ENCODE data around the gene RAD51B.
"Not testable (repeated sequence)": the region's sequence is repeated elsewhere in the genome, so short reads cannot be mapped to it uniquely, and the experiment has no call there.

RAD51B gene

DNA sequence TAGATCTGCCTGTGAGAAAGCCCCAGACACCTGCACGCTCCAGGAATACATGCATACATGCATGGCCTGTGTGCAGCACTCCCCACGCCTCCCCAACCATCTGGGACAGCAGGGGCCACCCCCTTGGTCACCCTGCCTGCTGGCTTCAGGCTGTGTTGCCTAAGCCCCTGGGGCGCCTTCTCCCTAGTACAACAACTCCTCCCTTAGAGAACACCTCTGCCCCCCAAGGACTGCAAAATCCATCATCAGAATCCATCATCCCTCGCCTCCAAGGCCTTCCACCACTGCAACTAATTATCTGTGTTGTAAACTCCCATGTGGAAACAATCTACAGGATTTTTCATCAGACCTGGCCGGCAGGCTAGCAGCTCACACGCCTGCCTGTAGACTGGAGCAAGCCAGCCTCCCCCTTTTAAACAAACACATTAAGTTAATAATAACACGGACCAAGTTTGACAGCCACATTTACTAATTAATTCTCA lies 936.5 kb downstream of the RAD51B start:
- Histone ChIP-seq H3K27me3 (replicated peaks; ENCODE audit: control insufficient read depth, insufficient read depth, low read length) (no peaks in the 10 kb centered on the region), H3K4me1 (ENCODE audit: control insufficient read depth, insufficient read depth, low read length) (peaks cover 24% of the 10 kb centered on the region), H3K36me3 (ENCODE audit: control insufficient read depth, insufficient read depth, low read length, severe bottlenecking) (no peaks in the 10 kb centered on the region), H3K9me3 (ENCODE audit: control insufficient read depth, low read length) (no peaks in the 10 kb centered on the region), H3K9ac (ENCODE audit: low read length) (no peak overlapping the region), H3K4me3 (ENCODE audit: low read length) (no peak overlapping the region)
- peak; percentile 59 for DNase-seq (ENCODE audit: low read depth)

DNA sequence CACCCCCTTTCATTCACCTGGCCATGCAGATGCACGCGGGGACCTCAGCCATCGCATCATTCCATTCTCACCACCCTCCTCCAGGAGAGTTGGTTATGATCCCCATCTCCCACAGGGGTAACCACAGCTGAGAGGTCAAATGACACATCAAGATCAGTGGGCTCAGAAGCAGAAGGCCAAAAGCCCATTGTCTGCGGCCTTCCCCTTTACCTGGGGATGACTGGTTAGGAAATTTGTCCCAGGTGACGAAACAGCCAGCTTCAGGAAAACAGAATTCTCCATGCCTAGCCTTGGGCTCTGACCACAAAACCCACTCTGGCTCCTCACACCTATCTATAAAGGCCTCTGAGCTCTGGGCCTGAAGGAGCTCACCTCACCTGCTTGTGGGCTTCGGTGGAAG lies 937.2 kb downstream of the RAD51B start:
- H3K36me3 ChIP-seq (ENCODE audit: control insufficient read depth, insufficient read depth, low read length, severe bottlenecking), result no peaks in the 10 kb centered on the region
- DNase-seq (ENCODE audit: low read depth), result no peak
- no peak overlapping the region for H3K9ac ChIP-seq (ENCODE audit: low read length)
- no peaks in the 10 kb centered on the region for H3K9me3 ChIP-seq (ENCODE audit: control insufficient read depth, low read length)
- peaks cover 24% of the 10 kb centered on the region for H3K4me1 ChIP-seq (ENCODE audit: control insufficient read depth, insufficient read depth, low read length)
- no peak overlapping the region for H3K4me3 ChIP-seq (ENCODE audit: low read length)
- no peaks in the 10 kb centered on the region for H3K27me3 ChIP-seq (replicated peaks; ENCODE audit: control insufficient read depth, insufficient read depth, low read length)

DNA sequence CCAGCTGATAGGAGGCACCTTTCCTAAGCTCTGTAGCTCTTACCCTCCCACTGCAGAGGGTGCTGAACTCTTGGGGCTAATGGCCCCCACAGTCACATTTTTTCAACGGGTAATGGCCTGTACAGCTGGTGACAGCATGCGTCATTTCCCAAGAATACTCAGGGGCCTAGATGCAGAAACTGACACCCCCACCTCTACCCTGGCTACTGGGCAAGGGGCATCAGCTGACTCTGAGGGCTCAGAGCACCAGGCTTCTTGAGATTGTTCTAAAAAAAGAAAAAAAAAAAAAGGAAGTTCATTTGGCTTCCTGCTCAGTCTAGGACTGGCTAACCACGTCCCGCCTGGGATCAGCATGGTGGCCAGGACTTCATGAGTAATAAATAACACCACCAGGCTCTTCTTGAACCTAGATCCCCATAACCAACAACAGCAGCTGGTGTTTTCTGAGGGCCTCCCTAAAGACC lies 938.1 kb downstream of the RAD51B start:
- Histone ChIP-seq H3K27me3 (replicated peaks; ENCODE audit: control insufficient read depth, insufficient read depth, low read length) (no peaks in the 10 kb centered on the region), H3K9ac (ENCODE audit: low read length) (no peak overlapping the region), H3K4me1 (ENCODE audit: control insufficient read depth, insufficient read depth, low read length) (peaks cover 21% of the 10 kb centered on the region), H3K36me3 (ENCODE audit: control insufficient read depth, insufficient read depth, low read length, severe bottlenecking) (no peaks in the 10 kb centered on the region), H3K9me3 (ENCODE audit: control insufficient read depth, low read length) (no peaks in the 10 kb centered on the region), H3K4me3 (ENCODE audit: low read length) (no peak overlapping the region)
- DNase-seq (ENCODE audit: low read depth), result no peak

DNA sequence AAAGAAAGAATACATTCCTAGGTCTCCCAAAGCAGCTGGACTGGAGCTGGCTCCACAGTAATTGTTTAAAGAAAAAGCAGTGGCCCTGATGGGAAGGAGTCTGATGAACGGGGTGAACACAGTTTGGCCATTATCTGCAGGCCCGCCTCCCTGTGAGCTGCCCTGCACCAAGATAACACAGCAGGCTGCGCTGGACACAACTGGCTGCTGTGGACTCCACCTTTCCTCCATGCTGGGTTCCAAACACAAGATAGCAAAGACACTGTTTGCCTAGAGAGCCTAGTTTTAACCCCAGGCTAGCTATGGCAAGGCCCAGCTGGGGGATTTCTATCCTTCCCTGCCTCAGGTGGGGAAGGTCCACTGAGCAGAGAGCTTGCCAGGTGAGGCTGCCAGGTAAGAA lies 938.7 kb downstream of the RAD51B start:
- DNase-seq (ENCODE audit: low read depth), result no peak
- peaks cover 23% of the 10 kb centered on the region for H3K4me1 ChIP-seq (ENCODE audit: control insufficient read depth, insufficient read depth, low read length)
- H3K4me3 ChIP-seq (ENCODE audit: low read length), result no peak overlapping the region

DNA sequence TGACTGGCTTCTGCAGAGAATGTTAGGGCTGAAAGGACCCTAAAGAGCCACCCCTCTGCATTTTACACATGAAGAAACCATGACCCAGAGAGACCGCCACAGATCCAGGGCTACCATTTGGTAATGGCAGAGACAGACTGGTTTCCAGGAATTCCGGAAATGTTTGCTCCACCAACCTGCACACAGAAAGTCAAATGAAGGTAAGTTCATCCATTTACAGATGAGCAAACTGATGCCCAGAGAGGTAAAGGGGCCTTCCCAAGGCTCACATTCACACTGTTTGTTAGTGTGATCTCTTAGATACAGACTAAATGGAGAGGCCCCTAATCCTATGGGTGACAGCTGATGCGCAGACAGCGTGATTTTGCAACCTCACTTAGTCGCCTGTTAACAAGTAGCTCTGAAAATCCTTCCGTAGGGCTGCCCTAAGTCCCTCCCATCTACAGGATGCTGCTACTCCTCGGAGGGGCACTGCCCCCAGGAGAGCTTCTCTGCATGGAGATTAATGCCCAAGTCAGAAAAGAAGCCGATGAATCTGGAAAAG lies 939.5 kb downstream of the RAD51B start:
- no peak for DNase-seq (ENCODE audit: low read depth)
- H3K27me3 ChIP-seq (replicated peaks; ENCODE audit: control insufficient read depth, insufficient read depth, low read length), result no peaks in the 10 kb centered on the region
- H3K9ac ChIP-seq (ENCODE audit: low read length), result no peak overlapping the region
- H3K9me3 ChIP-seq (ENCODE audit: control insufficient read depth, low read length), result no peaks in the 10 kb centered on the region
- H3K4me1 ChIP-seq (ENCODE audit: control insufficient read depth, insufficient read depth, low read length), result peaks cover 26% of the 10 kb centered on the region
- no peaks in the 10 kb centered on the region for H3K36me3 ChIP-seq (ENCODE audit: control insufficient read depth, insufficient read depth, low read length, severe bottlenecking)
- H3K4me3 ChIP-seq (ENCODE audit: low read length), result no peak overlapping the region

More for the DNA sequence above, 938.7 kb downstream of the RAD51B start:
- Histone ChIP-seq H3K36me3 (ENCODE audit: control insufficient read depth, insufficient read depth, low read length, severe bottlenecking) (no peaks in the 10 kb centered on the region), H3K9ac (ENCODE audit: low read length) (no peak overlapping the region), H3K27me3 (replicated peaks; ENCODE audit: control insufficient read depth, insufficient read depth, low read length) (no peaks in the 10 kb centered on the region), H3K9me3 (ENCODE audit: control insufficient read depth, low read length) (no peaks in the 10 kb centered on the region)

DNA sequence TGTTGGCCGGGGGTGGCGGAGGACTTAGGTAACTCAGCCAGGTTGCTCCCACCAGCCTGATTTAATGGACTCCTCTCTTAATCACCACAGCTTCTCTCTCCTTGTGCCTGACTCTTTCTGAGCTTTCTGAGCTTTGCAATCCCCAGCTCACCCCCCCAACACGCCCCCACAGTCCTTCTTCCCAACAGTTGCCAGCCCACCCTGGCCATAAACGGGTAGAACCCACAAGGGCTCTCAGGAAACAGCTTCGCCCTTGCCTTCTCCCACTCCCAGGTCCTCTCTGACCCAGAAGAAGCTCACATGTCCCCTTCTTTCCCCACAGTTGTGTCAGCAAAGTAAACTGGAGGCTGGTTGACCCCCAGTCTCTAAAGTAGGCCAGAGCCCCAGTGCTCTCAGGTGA lies 940.4 kb downstream of the RAD51B start:
- Histone ChIP-seq H3K4me1 (ENCODE audit: control insufficient read depth, insufficient read depth, low read length) (peaks cover 19% of the 10 kb centered on the region), H3K27me3 (replicated peaks; ENCODE audit: control insufficient read depth, insufficient read depth, low read length) (no peaks in the 10 kb centered on the region)

DNA sequence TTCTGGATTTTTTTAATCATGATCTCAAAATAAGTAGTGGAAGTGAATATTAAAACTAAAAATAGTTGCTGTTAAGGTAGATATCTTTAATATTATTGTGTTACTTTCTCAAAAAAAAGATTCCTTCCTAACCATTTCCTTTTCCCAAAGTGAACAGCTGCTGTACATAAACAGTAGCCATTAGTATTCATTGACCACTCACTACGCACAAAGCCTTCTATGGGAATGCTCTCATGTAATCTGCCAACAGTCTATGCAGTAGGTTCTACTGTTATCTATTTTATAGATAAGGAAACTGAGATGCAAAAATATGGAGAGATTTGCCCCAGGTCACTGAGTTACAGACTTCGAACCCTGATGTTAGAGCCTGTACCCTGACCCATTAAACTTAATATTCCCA lies 941.2 kb downstream of the RAD51B start:
- Histone ChIP-seq H3K36me3 (ENCODE audit: control insufficient read depth, insufficient read depth, low read length, severe bottlenecking) (no peaks in the 10 kb centered on the region), H3K4me1 (ENCODE audit: control insufficient read depth, insufficient read depth, low read length) (peaks cover 19% of the 10 kb centered on the region), H3K9me3 (ENCODE audit: control insufficient read depth, low read length) (no peaks in the 10 kb centered on the region), H3K9ac (ENCODE audit: low read length) (no peak overlapping the region), H3K4me3 (ENCODE audit: low read length) (no peak overlapping the region), H3K27me3 (replicated peaks; ENCODE audit: control insufficient read depth, insufficient read depth, low read length) (no peaks in the 10 kb centered on the region)
- no peak for DNase-seq (ENCODE audit: low read depth)

More for the DNA sequence above, 940.4 kb downstream of the RAD51B start:
- Histone ChIP-seq H3K36me3 (ENCODE audit: control insufficient read depth, insufficient read depth, low read length, severe bottlenecking) (no peaks in the 10 kb centered on the region), H3K9me3 (ENCODE audit: control insufficient read depth, low read length) (no peaks in the 10 kb centered on the region), H3K9ac (ENCODE audit: low read length) (no peak overlapping the region), H3K4me3 (ENCODE audit: low read length) (no peak overlapping the region)
- DNase-seq (ENCODE audit: low read depth), result no peak

DNA sequence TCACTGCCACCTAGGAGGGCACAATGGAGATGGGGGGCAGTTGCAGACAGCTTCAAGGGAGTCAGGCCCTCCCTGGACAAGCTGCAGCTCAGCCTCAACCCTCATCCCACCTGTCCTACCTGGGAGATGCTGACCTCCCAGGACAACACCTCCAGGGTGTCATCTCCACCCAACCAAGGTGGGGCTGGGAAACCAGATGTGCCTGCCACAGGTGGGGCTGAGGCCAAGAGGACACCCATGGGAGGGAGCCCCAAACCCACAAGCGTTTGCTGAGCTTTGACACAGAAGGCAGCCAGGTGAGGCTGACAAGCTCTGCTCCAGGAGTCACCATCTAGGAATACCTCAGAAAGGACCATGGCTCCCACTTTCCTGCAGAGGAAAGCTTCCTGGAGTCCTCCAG lies 941.8 kb downstream of the RAD51B start:
- no peak overlapping the region for H3K4me3 ChIP-seq (ENCODE audit: low read length)
- no peaks in the 10 kb centered on the region for H3K9me3 ChIP-seq (ENCODE audit: control insufficient read depth, low read length)
- no peaks in the 10 kb centered on the region for H3K27me3 ChIP-seq (replicated peaks; ENCODE audit: control insufficient read depth, insufficient read depth, low read length)
- no peaks in the 10 kb centered on the region for H3K36me3 ChIP-seq (ENCODE audit: control insufficient read depth, insufficient read depth, low read length, severe bottlenecking)
- DNase-seq (ENCODE audit: low read depth), result no peak
- no peak overlapping the region for H3K9ac ChIP-seq (ENCODE audit: low read length)
- peaks cover 13% of the 10 kb centered on the region for H3K4me1 ChIP-seq (ENCODE audit: control insufficient read depth, insufficient read depth, low read length)

DNA sequence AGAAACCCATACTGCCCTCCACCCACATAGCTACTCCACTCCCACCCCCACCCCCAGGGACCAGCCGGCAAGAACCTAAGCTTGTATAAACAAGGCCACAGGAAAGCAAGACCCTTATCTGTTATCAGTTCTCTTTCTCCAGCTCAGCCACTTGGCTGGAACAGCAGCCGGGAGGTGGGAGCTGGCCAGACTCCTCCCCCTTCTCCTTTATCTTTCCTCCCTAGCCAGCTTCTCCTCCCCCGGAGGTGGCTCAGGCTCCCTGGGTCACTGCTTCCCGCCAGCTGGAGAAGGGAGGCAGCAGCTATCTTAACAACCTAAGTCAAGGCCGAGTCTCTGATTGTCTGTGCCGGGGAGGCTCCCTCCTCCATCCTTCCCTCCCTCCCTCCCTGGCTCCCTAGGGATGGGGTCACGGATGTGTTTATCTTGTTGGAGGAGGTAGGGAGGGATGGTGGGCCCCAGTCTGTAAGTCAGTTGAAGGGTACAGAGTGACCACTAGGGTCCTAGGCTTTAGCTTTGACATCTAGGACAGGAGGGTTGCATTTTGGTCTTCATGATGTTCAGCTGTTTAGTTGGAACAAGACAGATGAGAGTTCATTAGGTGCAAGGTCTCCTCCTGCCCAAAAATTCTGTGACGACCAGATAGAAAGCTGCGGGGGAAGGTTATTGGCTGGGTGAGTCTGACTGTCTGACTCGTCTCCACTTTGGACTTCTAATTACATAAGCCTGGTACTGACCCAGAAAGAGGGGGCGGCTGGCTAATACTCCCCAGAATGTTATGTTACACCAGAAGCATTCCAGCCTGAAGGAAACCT lies 943.6 kb downstream of the RAD51B start:
- H3K27me3 ChIP-seq (replicated peaks; ENCODE audit: control insufficient read depth, insufficient read depth, low read length), result no peaks in the 10 kb centered on the region
- H3K9ac ChIP-seq (ENCODE audit: low read length), result no peak overlapping the region
- H3K36me3 ChIP-seq (ENCODE audit: control insufficient read depth, insufficient read depth, low read length, severe bottlenecking), result no peaks in the 10 kb centered on the region
- DNase-seq (ENCODE audit: low read depth), result peak; percentile 46
- peaks cover 13% of the 10 kb centered on the region for H3K4me1 ChIP-seq (ENCODE audit: control insufficient read depth, insufficient read depth, low read length)
- no peak overlapping the region for H3K4me3 ChIP-seq (ENCODE audit: low read length)
- no peaks in the 10 kb centered on the region for H3K9me3 ChIP-seq (ENCODE audit: control insufficient read depth, low read length)

DNA sequence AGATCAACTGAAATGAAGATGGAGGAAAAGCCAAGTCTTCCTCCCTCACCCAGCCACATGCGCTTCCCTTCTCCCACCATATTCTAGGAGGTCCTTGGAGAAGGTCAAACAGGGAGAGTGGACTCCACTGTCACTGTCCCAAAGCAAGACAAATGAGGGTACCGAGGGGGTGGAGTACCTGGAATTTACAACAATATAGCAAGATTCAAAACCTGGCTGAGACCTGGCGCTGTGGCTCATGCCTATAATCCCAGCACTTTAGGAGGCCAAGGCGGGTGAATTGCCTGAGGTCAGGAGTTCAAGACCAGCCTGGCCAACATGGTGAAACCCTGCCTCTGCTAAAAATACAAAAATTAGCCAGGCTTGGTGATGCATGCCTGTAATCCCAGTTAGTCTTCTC lies 944.3 kb downstream of the RAD51B start:
- not testable (repeated sequence) for H3K27me3 ChIP-seq (replicated peaks; ENCODE audit: control insufficient read depth, insufficient read depth, low read length)

DNA sequence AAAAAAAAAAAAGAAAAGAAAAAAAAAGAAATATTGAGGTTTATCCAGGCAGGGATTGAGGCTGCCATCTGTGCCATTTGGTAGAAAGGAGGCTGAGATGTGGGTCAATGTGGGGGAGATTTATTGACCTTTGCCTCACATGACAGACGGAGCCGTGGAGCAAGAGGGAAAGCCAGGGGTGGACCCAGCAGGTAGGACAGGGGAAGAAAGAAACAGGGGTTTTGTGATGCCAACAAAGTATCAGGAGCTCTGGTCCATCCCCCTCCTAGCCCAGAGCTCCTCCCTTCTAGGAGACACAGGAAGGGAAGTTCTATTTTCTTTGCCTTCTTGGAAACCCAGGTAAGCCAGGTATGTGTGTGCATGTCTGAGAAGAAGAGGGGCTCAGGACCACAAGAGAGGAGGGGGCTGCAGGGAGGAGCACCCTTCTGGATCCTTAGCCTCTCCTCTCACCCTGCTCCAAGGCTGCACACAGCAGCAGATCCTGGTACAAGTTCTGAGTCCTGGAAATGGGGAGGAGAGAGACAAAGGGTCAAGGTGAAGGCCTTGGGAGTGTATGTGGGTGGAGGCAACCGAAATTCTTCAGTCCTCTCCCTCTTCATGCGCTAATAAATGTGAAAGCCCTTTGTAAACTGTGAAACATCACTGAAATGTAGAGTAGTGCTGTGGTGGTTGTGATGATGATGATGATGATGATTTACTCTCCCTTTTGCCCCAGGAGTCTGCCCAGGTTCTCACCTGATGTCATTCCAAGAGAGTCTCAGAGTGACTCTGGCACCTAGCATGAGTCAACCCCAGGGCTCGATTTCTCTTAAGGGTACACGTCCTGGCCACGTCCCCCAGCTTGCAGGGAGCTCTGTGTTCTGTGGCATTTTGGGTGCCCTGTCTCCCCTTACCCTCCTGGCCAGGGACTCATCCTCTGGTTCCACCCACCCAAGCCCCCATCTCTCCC lies 947.0 kb downstream of the RAD51B start:
- Histone ChIP-seq H3K4me3 (ENCODE audit: low read length) (no peak overlapping the region), H3K36me3 (ENCODE audit: control insufficient read depth, insufficient read depth, low read length, severe bottlenecking) (no peaks in the 10 kb centered on the region), H3K9ac (ENCODE audit: low read length) (no peak overlapping the region), H3K4me1 (ENCODE audit: control insufficient read depth, insufficient read depth, low read length) (peaks cover 13% of the 10 kb centered on the region), H3K9me3 (ENCODE audit: control insufficient read depth, low read length) (no peaks in the 10 kb centered on the region), H3K27me3 (replicated peaks; ENCODE audit: control insufficient read depth, insufficient read depth, low read length) (no peaks in the 10 kb centered on the region)
- DNase-seq (ENCODE audit: low read depth), result no peak

More for the DNA sequence above, 944.3 kb downstream of the RAD51B start:
- H3K9ac ChIP-seq (ENCODE audit: low read length); DNase-seq (ENCODE audit: low read depth); H3K9me3 ChIP-seq (ENCODE audit: control insufficient read depth, low read length); H3K4me3 ChIP-seq (ENCODE audit: low read length); H3K36me3 ChIP-seq (ENCODE audit: control insufficient read depth, insufficient read depth, low read length, severe bottlenecking): not testable (repeated sequence)
- peaks cover 13% of the 10 kb centered on the region for H3K4me1 ChIP-seq (ENCODE audit: control insufficient read depth, insufficient read depth, low read length)
